LNCAP (cell line): ENCODE data around the gene CPNE6.

ENCODE experiments used
- TF ChIP-seq, protein P1 (sequence below): fragments of 450-650 bp; IDR thresholded peaks from 2 replicates; pipeline ENCODE4 v1.5.1; 2017; ENCODE audit warnings: mild to moderate bottlenecking

Gene CPNE6

GRCh38 chr14:24071144-24071697 is at the start of gene CPNE6:
Gene CPNE6 (plus strand): TSS chr14:24071562. CDS start chr14:24072937, 1,375 bp downstream.
- TF ChIP-seq, protein P1, sequence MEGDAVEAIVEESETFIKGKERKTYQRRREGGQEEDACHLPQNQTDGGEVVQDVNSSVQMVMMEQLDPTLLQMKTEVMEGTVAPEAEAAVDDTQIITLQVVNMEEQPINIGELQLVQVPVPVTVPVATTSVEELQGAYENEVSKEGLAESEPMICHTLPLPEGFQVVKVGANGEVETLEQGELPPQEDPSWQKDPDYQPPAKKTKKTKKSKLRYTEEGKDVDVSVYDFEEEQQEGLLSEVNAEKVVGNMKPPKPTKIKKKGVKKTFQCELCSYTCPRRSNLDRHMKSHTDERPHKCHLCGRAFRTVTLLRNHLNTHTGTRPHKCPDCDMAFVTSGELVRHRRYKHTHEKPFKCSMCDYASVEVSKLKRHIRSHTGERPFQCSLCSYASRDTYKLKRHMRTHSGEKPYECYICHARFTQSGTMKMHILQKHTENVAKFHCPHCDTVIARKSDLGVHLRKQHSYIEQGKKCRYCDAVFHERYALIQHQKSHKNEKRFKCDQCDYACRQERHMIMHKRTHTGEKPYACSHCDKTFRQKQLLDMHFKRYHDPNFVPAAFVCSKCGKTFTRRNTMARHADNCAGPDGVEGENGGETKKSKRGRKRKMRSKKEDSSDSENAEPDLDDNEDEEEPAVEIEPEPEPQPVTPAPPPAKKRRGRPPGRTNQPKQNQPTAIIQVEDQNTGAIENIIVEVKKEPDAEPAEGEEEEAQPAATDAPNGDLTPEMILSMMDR: no peak

DNA sequence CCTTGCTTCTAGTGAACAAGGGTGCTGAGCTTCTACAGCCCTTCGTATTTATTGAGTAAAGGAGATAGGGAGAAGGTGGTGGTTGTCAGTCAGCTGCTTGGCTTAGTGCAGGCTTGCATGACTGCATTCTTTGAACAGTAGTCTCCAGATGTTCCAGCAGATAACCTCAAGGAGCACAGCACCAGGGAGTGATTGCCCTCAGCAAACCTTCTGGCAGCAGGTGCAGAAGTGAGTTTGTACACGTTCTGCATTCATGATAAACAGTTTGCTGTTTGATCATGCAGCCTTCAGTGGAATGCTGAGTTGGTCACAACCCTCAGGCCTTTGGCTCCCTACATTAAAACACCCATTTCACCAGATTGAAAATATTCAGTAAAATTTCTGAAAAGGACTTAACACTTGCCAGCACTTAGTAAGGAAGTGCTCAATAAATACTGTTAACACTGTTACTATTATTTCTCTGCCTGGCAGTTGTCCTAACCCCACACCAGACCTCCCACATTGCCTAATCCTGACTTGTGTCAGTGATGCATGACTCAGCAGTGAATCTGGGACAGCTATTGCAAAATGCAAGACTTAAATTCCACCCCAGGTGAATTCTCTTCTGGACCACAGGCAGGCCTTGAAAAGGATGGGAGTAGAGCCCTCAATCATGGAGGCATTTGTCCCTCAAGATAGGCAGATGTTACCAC is 38.5 kb upstream of the CPNE6 start:
- TF ChIP-seq, protein P1: no peak

- TF ChIP-seq, protein P1: peak; percentile 64
Measured at GRCh38 chr14:24036169-24036962, 35.0 kb upstream of the CPNE6 start.

GRCh38 chr14:24037658-24038037 is 33.7 kb upstream of the CPNE6 start:
- TF ChIP-seq, protein P1: no peak

- TF ChIP-seq, protein P1: no peak
Measured at GRCh38 chr14:24038686-24039085, 32.7 kb upstream of the CPNE6 start.

GRCh38 chr14:24040692-24041091 is 30.7 kb upstream of the CPNE6 start:
- TF ChIP-seq, protein P1: no peak

- TF ChIP-seq, protein P1: no peak
Measured at GRCh38 chr14:24042746-24043145, 28.6 kb upstream of the CPNE6 start.
